ENCODE measurements around the gene SYPL1.

GRCh38 chr7:106098889-106099288 lies 13.2 kb downstream of the SYPL1 start:
- TF ChIP-seq, protein P1, sequence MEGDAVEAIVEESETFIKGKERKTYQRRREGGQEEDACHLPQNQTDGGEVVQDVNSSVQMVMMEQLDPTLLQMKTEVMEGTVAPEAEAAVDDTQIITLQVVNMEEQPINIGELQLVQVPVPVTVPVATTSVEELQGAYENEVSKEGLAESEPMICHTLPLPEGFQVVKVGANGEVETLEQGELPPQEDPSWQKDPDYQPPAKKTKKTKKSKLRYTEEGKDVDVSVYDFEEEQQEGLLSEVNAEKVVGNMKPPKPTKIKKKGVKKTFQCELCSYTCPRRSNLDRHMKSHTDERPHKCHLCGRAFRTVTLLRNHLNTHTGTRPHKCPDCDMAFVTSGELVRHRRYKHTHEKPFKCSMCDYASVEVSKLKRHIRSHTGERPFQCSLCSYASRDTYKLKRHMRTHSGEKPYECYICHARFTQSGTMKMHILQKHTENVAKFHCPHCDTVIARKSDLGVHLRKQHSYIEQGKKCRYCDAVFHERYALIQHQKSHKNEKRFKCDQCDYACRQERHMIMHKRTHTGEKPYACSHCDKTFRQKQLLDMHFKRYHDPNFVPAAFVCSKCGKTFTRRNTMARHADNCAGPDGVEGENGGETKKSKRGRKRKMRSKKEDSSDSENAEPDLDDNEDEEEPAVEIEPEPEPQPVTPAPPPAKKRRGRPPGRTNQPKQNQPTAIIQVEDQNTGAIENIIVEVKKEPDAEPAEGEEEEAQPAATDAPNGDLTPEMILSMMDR (IDR thresholded peaks at IDR 0.05) = no peak
- TF ChIP-seq ZFX (IDR thresholded peaks at IDR 0.05; ENCODE audit: borderline replicate concordance) = no peak
